Measurements from ENCODE around the gene NEK7. TPM values are rescaled to one million over a fixed set of nuclear protein-coding genes. Genes with fewer than 3 reads are reported as not detected.

NEK7 gene
- total and polyA plus RNA-seq, 2 of the 4 experiments (the other 2 are of a cell fraction): 89.0 to 467 TPM

GRCh38 chr1:198134252-198134651, 22.5 kb upstream of the NEK7 start:
- no TSS peak for BruUV-seq (replicated peaks)
- Histone ChIP-seq H3K4ac (ENCODE audit: low read depth, low read length) (no peak overlapping the region), H3K27ac (ENCODE audit: insufficient read depth, low read length) (no peak overlapping the region), H2BK15ac (ENCODE audit: low read depth, low read length) (no peak overlapping the region), H2BK5ac (ENCODE audit: low read depth, low read length, poor library complexity, severe bottlenecking) (no peak overlapping the region), H3K27me3 (ENCODE audit: control insufficient read depth, insufficient read depth, low read length) (no peaks in the 10 kb centered on the region), H4K91ac (ENCODE audit: insufficient read depth, low read depth, low read length) (no peak overlapping the region), H3K4me1 (ENCODE audit: control insufficient read depth, insufficient read depth, low read length) (no peaks in the 10 kb centered on the region), H3K4me2 (ENCODE audit: low read depth, low read length) (no peak overlapping the region), H2BK20ac (ENCODE audit: low read depth, low read length) (no peak overlapping the region), H4K8ac (ENCODE audit: low read depth in 2 of 2, low read length in 2 of 2) (no peak overlapping the region), H3K23ac (ENCODE audit: low read depth, low read length) (no peak overlapping the region), H3K9me1 (ENCODE audit: insufficient read depth, low read length) (no peaks in the 10 kb centered on the region), H3K18ac (ENCODE audit: low read depth, low read length) (no peak overlapping the region), H2AFZ (replicated peaks; ENCODE audit: low read length, poor library complexity) (no peak overlapping the region), H3K9ac (ENCODE audit: low read depth, low read length) (no peak overlapping the region), H2AK5ac (ENCODE audit: low read depth, low read length) (no peak overlapping the region), H3K9me3 (ENCODE audit: control insufficient read depth, insufficient read depth, low read length) (no peaks in the 10 kb centered on the region), H3K4me3 (ENCODE audit: insufficient read depth, low read depth, low read length) (no peak overlapping the region), H3K14ac (replicated peaks; ENCODE audit: low read depth, low read length) (no peak overlapping the region), H3K79me1 (ENCODE audit: low read depth in 1 of 2, low read length in 2 of 2) (no peaks in the 10 kb centered on the region), H2BK120ac (ENCODE audit: low read depth, low read length) (no peak overlapping the region), H4K20me1 (ENCODE audit: insufficient read depth, low read length) (no peaks in the 10 kb centered on the region), H3K36me3 (ENCODE audit: control insufficient read depth, insufficient read depth, low read length) (no peaks in the 10 kb centered on the region), H3K56ac (ENCODE audit: extremely low read depth, insufficient read depth, low read length) (no peak overlapping the region), H2AK9ac (replicated peaks; ENCODE audit: low read depth, low read length, poor library complexity) (no peak overlapping the region), H4K5ac (ENCODE audit: low read depth, low read length) (no peak overlapping the region)
- CTCF ChIA-PET: no interaction called here
- DNase-seq (no peak), ATAC-seq (ENCODE audit: low read depth) (no peak)
- in situ Hi-C loops (cut with MboI; ENCODE audit: low sequenced_read_pairs): no loop called here
- POLR2A ChIA-PET (ENCODE audit: unreplicated experiment): no interaction called here
- TF ChIP-seq CEBPB (IDR thresholded peaks at IDR 0.05; ENCODE audit: low read depth, low read length) (no peak), BHLHE40 (IDR thresholded peaks at IDR 0.05; ENCODE audit: low read depth, low read length) (no peak), CHD1 (IDR thresholded peaks at IDR 0.05; ENCODE audit: low read depth, low read length) (no peak), CTCF (conservative IDR thresholded peaks at IDR 0.05; ENCODE audit: low read depth, low read length) (no peak)
- WGBS, 2 experiments (ENCODE audit: extremely low coverage in 2 of 2, insufficient read length in 1 of 2): no CpG with 5 or more reads among the region's 2 CpGs
- dilution Hi-C loops (cut with HindIII; ENCODE audit: low sequenced_read_pairs, unreplicated experiment): no loop called here
- intact Hi-C loops (cut with micrococcal nuclease): no loop called here
